NT2/D1 (cell line): Measurements from ENCODE around the gene AK8.

Experiments
- SUZ12 ChIP-seq: IDR thresholded peaks from 2 replicates; pipeline ENCODE4 v1.6.1; 2011; ENCODE audit not compliant: insufficient read length, insufficient read depth; ENCODE audit errors: extremely low read depth
- YY1 ChIP-seq: IDR thresholded peaks from 2 replicates; pipeline ENCODE4 v1.6.1; 2011; ENCODE audit not compliant: insufficient read length, insufficient read depth
- ZNF274 ChIP-seq: IDR thresholded peaks from 2 replicates; pipeline ENCODE4 v1.6.1; 2011; ENCODE audit warnings: mild to moderate bottlenecking, low read depth, low read length

DNA sequence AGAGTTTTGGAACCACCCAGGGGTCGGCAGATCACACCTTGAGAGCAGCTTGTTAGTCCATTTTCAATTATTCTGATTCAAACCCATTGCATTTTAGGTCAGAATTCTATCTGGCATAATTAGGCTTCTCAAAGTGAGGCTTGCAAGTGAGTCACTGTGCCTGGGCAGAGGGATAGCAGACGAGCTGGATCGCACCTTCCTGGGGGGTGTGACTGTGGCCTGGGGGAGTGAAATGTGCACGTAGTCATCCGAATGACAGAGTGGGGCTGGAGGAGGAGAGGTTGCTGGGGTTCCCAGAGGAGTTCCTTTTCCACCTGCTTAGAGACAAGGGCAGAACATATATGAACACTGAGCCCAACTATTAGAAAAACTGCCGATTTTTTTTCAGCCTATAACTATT, 32.3 kb upstream of the AK8 start:
- TF ChIP-seq YY1 (no peak), ZNF274 (no peak), SUZ12 (no peak)
